TTC549 (cell line): ENCODE data around the gene PINK1.

Source experiments
- FAIRE-seq: peaks from 2 replicates; lab custom pipeline; 2012; peaks lifted over from hg19 to GRCh38; lab: Jason Lieb, UNC

Gene PINK1

DNA sequence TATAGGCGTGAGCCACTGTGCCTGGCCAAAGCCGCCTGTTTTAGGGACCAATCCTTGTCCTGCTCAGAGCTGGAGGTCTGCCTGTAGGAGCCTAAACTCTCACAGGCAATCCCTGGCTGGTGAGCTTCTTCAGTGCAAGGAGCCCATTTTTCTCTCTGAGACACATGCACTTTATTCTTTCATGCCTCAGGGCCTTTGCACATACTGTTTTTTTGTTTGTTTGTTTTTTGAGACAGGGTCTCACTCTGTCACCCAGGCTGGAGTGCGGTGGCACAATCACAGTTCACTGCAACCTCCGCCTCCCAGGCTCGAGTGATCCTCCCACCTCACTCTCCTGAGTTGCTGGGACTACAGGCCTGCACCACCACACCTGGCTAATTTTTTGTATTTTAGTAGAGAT, 21.6 kb upstream of the PINK1 start:
- FAIRE-seq, result no peak

DNA sequence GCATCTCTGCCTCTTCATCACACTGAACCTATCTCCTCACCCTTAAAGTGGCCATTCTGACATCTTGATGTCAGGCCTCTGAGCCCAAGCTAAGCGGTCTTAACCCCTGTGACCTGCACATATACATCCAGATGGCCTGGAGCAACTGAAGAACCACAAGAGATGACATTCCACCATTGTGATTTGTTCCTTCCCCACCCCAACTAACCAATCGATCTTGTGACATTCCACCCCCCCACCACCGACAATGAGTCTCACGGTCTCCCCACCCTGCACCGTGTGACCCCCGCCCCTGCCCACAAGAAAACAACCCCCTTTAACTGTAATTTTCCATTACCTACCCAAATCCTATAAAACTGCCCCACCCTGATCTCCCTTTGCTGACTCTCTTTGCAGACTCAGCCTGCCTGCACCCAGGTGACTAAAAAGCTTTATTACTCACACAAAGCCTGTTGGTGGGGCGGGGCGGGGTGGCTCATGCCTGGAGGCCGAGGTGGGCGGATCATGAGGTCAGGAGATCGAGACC, 21.0 kb upstream of the PINK1 start:
- FAIRE-seq, result no peak

DNA sequence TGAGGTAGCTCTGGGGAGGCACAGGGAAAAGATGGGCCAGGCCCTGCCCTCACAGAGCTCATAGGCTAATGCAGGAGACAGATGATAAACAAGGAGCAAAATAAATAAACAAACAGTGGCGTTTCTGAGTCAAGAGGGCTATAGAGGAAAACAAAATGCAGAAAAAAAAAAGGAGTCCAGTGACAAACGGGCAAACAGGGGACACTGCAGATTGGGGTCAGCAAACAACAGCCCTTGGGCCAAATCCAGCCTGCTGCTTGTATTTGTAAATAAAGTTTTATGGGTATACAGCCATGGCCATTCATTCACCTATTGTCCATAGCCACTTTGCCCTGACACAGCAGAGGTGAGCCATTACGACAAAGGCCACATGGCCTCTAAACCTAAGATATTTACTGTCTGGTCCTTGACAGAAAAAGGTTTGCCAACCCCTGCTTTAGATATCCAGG, 19.1 kb upstream of the PINK1 start:
- no peak for FAIRE-seq

DNA sequence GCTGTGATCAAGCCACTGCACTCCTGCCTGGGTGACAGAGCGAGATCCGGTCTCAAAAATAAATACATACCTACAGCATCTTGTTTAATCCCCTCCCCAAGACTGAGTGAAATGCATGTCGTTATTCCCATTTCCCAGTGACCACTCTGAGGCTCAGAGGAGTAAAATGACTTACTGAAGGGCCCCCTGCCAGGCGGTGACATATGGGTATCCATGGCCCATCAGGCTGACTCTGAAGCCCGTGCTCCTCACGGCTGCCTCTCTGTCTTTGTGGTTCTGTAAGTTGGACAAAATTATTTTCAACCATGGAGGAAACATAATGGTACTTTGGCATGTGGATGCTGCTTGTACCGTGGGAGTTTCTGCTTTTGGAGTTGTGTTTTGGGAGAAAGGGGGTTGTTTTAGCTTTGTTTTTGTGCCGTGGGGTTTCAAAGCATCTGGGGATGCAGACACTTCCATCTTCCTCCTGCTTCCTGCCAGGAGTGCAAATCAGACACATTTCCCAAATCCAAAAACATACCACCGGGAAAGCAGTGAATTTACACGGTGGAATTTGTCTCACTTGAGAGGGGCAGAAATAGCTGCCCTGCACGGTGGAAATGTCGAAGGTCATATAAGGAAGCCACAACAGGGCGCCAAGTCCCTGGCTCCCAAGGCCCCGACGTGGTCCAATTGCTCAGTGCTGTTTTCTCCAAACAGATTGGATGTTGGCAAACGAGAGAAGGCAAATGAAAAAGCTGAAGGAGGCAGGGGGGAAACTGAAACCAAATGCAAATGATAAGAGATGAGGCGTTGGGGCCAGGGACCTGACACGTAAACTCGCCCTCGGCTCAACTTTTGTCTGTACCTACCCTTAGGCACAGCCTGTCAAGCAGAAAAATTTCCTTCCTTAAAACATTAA, 17.1 kb upstream of the PINK1 start:
- FAIRE-seq, result no peak

DNA sequence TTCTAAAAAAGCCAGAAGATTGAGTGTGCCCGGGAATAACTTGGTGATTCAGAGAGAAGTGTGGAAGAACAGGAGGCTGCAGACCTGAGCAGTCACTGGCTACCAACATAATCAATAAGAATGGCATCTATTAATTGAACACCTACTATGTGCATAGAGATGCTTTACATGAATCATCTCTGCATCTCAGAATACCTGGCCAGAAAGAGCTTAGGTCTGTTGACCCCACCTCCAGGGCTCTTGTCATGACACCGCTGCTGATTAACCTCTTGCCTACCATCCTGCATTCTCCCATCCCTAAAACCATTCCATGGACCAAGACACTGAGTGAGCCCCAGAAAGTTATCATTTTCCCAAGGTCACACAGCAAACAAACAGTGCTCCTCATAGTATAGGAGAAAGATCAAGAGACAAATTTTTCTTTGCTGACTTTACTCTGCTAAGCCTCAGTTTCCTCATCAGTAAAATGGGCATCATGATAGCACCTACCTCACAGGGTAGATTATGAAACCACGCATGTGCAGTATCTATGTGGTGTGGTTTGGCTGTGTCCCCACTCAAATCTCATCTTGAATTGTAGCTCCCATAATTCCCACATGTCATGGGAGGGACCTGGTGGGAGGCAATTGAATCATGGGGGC, 16.3 kb upstream of the PINK1 start:
- FAIRE-seq, result no peak

DNA sequence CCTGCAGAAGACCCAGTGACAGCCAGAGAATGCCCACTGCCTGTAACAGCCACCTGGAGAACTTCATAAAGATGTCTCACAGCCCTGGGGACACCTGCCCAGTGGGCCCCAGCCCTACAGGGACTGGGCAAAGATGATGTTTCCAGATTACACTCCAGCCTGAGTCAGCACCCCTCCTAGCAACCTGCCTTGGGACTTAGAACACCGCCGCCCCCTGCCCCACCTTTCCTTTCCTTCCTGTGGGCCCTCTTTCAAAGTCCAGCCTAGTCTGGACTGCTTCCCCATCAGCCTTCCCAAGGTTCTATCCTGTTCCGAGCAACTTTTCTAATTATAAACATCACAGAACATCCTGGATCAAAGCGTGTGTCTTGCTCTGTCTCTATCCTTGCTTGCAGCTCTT, 14.7 kb upstream of the PINK1 start:
- FAIRE-seq, result no peak

DNA sequence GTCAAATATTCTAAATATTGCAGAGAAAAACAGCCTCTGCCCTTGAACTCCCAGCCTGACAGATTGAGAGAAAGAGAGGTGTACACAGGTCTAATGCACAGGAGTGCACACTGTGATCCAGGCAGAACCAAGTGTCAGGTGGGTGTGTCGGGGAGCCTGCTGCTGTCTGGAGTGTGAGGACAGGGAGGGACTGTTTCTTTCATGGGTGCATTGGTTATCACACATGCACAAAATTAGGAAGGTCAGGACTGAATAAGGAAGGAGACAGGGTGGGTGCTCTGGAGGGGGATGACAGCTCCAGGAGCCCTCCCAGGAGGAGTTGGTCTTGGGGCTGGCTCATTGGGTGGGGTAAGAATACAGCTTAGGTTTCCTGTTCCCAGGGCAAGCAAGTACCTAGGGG, 13.3 kb upstream of the PINK1 start:
- FAIRE-seq, result no peak

DNA sequence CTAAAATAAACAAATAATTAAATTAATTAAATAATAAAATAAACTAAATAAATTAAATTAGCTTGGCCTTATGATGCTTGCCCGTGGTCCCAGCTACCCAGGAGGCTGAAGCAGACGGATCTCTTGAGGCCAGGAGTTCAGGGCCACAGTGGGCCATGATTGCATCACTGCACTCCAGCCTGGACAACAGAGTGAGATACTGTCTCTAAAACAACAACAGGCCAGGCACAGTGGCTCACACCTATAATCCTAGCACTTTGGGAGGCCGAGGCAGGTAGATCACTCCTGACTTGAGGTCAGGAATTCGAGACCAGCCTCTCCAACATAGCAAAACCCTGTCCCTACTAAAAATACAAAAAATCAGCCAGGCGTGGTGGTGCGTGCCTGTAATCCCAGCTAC, 12.2 kb upstream of the PINK1 start:
- no peak for FAIRE-seq

DNA sequence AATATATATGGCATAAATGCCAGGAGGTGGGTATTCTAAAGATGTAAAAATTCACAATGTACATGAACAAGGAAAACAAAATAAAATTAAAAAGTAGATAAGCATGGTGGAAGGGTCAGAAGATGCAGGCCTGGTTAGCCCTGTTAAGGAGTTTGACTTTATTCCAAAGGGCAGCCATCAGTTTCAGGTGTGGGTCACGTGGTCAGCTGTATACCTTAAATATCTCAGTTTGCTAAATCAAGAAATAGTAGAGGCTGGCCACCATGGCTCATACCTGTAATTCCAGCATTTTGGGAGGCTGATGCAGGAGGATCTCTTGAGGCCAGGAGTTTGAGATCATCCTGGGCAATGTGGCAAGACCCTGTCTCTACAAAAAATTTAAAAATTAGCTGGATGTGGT, 8.5 kb upstream of the PINK1 start:
- FAIRE-seq, result no peak

DNA sequence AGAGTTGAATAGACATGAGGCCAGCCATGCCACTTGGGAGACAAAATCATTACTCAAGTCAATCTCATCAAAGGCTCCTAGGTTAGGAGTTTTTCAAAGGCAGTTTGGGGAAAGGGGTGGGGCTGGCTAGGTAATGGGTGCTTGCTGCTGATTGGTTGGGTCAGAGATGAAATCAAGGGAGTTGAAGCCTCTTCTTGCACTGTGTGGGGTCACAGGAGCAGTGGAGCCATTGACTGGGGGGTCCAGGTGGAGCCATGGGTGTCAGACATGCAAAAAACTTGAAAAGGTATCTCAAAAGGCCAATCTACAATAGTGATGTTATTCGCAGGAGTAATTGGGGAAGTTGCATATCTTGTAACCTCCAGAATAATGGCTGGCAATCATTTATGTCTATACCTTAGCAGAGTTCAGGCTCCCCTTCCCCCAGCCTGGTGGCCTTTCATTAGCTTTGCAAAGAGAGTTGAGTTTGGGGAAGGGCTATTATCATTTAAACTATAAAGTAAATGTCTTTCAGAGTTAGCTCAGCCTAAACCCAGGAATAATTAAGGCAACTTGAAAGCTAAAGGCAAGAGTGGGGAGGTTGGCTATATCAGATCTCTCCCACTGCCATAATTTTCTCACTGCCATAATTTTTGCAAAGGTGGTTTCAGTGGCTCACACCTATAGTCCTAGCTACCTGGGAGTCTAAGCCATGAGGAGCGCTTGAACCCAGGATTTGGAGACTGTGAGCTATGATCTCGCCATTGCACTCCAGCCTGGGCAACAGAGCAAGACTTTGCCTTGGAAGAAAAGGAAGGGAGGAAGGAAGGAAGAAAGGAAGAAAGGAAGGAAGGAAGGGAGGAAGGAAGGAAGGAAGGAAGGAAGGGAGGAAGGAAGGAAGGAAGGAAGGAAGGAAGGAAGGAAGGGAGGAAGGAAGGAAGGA, 7.8 kb upstream of the PINK1 start:
- no peak for FAIRE-seq

DNA sequence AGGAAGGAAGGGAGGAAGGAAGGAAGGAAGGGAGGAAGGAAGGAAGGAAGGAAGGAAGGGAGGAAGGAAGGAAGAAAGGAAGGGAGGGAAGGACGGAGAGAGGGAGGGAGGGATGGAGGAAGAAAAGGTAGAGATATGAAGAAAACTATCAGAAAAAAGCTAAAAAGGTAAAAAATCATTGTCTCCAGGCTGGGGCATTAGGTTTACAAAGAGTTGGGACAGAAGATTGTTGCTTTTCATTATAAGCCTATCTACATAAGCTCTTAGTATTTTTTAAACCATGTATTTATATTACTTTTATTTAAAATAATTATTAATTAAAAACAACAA, 7.2 kb upstream of the PINK1 start:
- FAIRE-seq, result no peak

DNA sequence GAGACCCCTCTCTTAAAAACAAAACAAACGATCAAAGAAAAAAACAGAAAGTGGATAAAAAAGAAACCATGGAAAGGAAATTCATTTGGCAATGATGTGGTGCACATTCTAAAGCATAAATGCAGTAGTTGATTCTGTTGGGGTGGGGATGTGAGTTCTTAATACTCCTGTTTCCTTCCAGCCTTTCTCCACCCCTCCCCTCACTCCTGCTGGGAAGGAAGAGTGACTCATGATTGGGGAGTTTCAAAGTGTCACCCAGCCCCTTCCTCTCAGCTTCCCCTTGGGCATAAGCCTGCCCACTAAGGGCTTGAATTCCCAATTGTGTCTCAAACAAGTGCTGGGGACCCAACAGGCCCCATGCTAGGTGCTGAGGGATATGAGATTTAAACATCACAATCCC, 6.7 kb upstream of the PINK1 start:
- FAIRE-seq, result no peak

DNA sequence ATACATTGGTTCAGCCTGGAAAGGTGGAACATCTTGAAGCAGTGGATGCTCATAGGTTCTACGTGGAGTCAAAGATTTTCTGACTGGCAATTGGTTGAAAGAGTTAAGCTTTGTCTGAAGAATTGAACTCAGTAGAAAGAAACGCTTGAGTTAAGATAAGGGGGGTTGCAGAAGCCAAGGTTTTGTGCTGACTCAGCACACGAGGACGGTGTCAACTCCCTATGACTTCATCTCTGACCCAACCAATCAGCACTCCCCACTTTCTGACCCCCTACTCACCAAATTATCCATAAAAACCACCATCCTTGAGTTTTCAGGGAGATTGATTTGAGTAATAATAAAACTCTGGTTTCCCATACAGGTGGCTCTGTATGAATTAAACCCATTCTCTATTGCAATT, 2.5 kb upstream of the PINK1 start:
- no peak for FAIRE-seq

DNA sequence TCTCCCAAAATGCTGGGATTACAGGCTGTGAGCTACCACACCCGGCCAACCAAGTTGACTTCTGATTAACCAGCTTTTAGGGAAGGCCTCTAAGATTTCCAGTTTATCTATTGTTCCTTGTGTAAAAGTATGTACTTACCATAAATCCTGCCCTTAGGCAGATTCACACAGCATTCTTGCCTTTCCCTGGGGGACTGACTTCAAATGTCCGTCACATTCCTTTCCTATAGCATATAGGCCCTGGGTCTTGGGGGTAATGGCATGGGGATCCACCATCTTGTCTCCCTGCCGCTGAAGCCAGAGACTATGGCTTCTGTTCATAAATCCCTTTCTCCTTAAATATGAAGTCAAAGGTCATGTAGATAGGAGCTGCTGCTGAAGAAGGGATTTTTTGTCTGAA, 872 bp upstream of the PINK1 start:
- no peak for FAIRE-seq

DNA sequence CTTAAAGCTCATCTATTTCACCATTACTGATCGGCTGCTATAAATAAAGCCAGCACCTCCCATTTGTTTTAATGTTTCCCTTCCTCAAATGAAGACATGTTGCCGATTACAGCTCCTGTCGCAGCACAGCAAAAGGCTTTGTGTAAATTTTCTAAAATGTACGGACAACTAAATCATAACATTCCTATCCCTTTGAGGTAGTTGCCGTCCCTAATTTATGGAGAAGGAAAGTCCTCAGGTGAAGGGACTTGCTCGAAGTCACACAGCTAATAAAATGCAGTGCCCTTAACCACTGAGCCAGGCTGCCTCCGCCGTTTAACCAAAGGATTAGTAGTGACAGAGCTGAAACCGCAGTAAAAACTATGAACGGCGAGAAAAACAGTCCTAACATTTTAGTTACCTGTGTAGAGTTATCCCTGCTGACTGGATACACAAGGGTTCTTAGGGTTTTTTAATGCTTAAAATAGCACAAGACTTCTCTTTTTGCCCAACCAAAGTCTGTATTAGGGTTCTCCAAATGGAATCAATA, 871 bp downstream of the PINK1 start:
- FAIRE-seq, result no peak

DNA sequence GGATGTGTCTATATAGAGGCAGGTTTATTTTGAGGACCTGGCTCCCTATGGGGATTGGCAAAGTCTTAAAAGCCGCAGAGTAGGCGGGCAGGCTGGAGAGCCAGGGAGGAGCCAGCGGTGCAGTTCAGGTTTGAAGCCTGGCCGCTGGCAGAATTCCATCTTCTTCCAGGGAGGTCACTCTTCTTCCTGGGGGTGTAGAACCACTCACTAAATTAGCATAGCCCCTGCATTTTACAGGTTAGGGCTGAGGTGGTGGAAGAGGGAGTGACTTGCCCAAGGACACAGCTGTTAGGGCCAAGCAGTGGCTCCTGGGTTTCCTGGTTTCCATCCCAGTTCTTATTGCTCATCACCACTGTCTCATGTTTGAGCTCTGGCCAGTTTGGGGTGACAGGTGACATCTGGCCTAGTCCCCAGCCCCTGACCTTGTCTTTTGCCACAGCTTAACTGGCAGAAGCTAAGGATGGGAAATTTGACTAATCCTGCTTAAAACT, 1.4 kb downstream of the PINK1 start:
- no peak for FAIRE-seq

DNA sequence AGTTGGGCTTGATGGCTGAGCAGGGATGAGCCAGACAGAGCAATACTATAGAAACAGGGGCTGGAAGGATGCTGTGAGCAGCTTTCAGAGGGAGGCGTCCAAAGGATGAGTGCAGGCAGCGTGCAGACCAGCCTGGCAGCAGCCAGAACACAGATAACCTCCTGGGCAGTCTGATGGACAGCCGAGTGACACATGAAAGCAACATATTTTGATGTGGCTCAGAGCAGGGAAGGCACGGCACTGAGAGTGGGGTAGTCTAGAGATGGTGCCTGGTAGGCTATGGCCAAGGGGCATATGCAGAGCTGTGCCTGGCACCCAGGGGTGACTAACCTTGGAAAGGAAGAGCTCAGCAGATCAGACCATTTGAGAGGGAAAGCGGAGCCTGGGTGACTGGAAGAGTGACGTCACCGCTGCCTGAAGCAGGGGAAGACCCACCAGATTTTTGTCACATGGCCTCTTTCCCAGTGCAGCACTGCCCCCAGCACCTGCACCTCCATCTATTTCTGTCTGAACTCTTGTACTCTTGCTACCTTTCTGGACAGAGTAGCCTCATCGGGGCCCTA, 3.6 kb downstream of the PINK1 start:
- no peak for FAIRE-seq

DNA sequence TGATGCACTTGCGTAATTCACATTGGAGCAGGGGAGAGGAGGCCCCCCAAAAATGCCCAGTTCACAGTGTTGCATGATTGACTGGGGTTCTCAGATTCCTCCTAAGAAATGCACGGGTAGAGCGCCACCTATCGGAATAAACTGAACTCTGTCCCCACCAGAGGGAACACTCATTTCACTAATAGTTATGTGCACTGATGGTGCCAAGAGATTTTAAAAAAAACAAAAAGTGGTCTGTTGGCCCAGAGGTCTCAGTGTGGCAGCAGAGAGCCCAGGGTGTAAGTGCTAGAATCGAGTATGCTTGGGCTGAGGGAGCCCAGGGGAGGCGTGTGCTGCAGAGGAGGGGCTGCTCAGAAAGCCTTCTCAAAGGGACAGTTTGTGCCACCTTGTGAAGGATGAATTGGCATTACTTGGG, 6.9 kb downstream of the PINK1 start:
- FAIRE-seq, result no peak

DNA sequence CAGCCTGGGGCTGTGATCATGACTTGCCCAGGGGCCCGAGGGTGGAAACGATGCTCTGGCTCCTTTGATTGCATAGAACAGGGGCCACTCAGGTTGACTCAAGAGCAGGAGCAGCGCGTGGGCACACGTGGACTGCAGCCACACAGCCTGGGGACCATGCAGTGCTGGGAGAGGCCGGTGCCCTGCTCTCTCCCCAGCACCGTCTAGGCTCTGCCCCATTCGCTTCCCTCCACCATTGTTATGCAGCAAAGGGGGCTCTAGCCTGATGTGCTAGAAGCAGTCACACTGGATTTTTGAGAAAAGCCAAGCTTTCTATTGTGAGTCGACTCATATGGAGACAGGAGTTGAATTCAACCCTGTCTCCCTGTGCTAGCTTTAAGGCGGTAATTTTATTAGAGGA, 8.7 kb downstream of the PINK1 start:
- FAIRE-seq, result no peak

DNA sequence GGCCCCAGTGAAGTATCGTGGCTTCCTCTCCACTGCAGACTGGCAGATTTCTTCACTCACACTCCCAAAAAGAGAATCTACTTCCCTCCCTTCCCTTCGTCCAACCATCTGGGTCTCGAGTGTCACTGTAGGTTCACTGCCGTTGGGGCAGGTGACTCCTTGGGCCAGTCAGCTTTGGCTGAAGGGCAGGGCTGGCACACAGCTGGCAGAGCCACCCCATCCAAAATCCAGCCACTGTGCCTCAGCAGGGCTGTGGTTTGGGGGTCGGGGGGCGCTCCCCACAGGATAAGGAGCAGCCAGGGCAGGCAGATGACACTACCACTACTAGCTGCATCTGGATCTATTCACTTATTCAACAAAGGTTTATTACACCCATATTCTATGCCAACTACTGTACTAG, 9.8 kb downstream of the PINK1 start:
- FAIRE-seq, result no peak

DNA sequence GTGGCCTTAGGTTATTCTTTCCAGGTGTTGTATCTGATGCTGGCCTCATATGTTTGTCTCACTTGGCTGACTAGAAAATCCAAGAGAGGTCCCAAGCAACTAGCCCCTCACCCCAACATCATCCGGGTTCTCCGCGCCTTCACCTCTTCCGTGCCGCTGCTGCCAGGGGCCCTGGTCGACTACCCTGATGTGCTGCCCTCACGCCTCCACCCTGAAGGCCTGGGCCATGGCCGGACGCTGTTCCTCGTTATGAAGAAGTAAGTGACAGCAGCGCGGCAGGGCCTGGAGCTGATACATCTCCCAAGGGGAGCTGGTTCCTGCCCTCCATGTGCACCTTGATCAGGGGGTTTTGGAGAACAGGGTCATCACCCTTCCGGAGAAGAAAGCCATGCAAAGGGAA, 11.2 kb downstream of the PINK1 start:
- FAIRE-seq, result no peak

DNA sequence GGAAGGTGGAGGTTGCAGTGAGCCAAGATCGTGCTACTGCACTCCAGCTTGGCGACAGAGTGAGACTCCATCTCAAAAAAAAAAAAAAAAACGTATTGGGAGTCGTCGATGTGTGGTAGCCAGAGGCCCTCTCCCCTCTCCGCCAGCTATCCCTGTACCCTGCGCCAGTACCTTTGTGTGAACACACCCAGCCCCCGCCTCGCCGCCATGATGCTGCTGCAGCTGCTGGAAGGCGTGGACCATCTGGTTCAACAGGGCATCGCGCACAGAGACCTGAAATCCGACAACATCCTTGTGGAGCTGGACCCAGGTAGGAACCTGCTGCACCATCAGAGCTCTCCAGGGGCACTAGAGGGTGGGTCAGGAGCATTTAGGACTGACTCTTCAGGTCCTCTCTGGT, 12.2 kb downstream of the PINK1 start:
- no peak for FAIRE-seq
